K562 (cell line): ENCODE data around the gene PIH1D1. TPM values are rescaled to one million over a fixed set of nuclear protein-coding genes. Genes with fewer than 3 reads are reported as not detected.
"Not testable (repeated sequence)": the region's sequence is repeated elsewhere in the genome, so short reads cannot be mapped to it uniquely, and the experiment has no call there.

ENCODE experiments used
- ATAC-seq: fragments of 200-7000 bp; cut with Tn5 transposase; 3 replicates; pipeline ENCODE4 v1.9.1; 2020; ENCODE audit warnings: moderate library complexity
- BruUV-seq: library from RNA; stranded (reverse); fragments of 400-500 nt; replicated peaks from 2 replicates; lab custom pipeline; 2021; lab: Mats Ljungman, UMichigan
- CTCF ChIA-PET: fragments of 300-600 bp; formaldehyde crosslinking; extraction: SDS; loops from one replicate; lab custom pipeline; 2021; ENCODE audit warnings: low intra/inter-chr PET ratio; lab: Yijun Ruan, JAX
- POLR2A ChIA-PET: fragments of 300-600, 350-650 bp; sonication (Branson Sonifier 250); formaldehyde crosslinking; extraction: SDS; loops from one replicate; lab custom pipeline; 2021; ENCODE audit warnings: antibody characterized with exemption, inconsistent platforms; lab: Yijun Ruan, JAX
- DNase-seq, 4 experiments: peaks; one replicate each; pipeline versions ENCODE4 v3.0.0 to v3.0.0-alpha.2; 2011 to 2018; ENCODE audit warnings: low spot score in 3 of 4, mixed read lengths in 3 of 4; ENCODE audit errors: extremely low read depth in 1 of 4
- FAIRE-seq: peaks from 2 replicates; lab custom pipeline; 2011; peaks lifted over from hg19 to GRCh38; lab: Jason Lieb, UNC
- H2AFZ ChIP-seq: 2 replicates; pipeline ENCODE4 v1.6.0; 2011; ENCODE audit warnings: low read depth, low read length, control low read depth, inconsistent platforms
- H3K27ac ChIP-seq: fragments of 200-600 bp; 3 replicates; pipeline ENCODE4 v1.8.0; 2011; ENCODE audit warnings: low read depth, mild to moderate bottlenecking, control low read depth, inconsistent platforms, low read length, moderate library complexity, mixed read lengths; ENCODE audit errors: extremely low read depth
- H3K27me3 ChIP-seq, 2 experiments: fragments of 300-600 bp in 1 of 2; 2 replicates in 1 of 2; 3 replicates in 1 of 2; pipeline versions ENCODE4 v1.6.0 to v1.8.0; 2011; ENCODE audit warnings: inconsistent platforms in 2 of 2, low read length in 2 of 2, mild to moderate bottlenecking in 1 of 2, mixed read lengths in 1 of 2, moderate library complexity in 1 of 2; ENCODE audit not compliant: control insufficient read depth in 2 of 2, insufficient read depth in 2 of 2
- H3K36me3 ChIP-seq: fragments of 300-600 bp; 3 replicates; pipeline ENCODE4 v1.8.0; 2011; ENCODE audit warnings: mild to moderate bottlenecking, low read length, inconsistent platforms; ENCODE audit not compliant: control insufficient read depth, insufficient read depth
- H3K4me1 ChIP-seq, 2 experiments: fragments of 200-600 bp in 1 of 2; replicated peaks in 1 of 2; 2 replicates in 1 of 2; 3 replicates in 1 of 2; pipeline versions ENCODE4 v1.5.1 to v1.8.0; 2011; ENCODE audit warnings: inconsistent platforms in 2 of 2, low read length in 2 of 2, mild to moderate bottlenecking in 1 of 2, mixed read lengths in 1 of 2, moderate library complexity in 1 of 2; ENCODE audit not compliant: control insufficient read depth in 2 of 2, insufficient read depth in 2 of 2
- H3K4me2 ChIP-seq: 2 replicates; pipeline ENCODE4 v1.6.1; 2011; ENCODE audit warnings: low read length, control low read depth, inconsistent platforms, mixed read lengths; ENCODE audit not compliant: insufficient read depth
- H3K4me3 ChIP-seq: fragments of 200-600 bp; sonication (generic), shearing (Covaris generic); 2 replicates; pipeline ENCODE4 v1.5.1; 2016; ENCODE audit warnings: control low read depth, inconsistent platforms
- H3K79me2 ChIP-seq: fragments of 200-600 bp; 3 replicates; pipeline ENCODE4 v1.8.0; 2011; ENCODE audit warnings: low read length, inconsistent platforms; ENCODE audit not compliant: control insufficient read depth, insufficient read depth
- H3K9ac ChIP-seq, 2 experiments: 2 replicates each; pipeline versions ENCODE4 v1.6.0 to v1.6.1; 2011; ENCODE audit warnings: low read depth in 2 of 2, low read length in 2 of 2, control low read depth in 1 of 2, inconsistent platforms in 1 of 2, mild to moderate bottlenecking in 1 of 2, mixed read lengths in 1 of 2; ENCODE audit not compliant: insufficient read depth in 1 of 2
- H3K9me1 ChIP-seq: one replicate; pipeline ENCODE4 v1.6.0; 2011; ENCODE audit warnings: inconsistent platforms, mild to moderate bottlenecking, low read length, moderate library complexity; ENCODE audit not compliant: control insufficient read depth, insufficient read depth
- H3K9me3 ChIP-seq: replicated peaks from 2 replicates; pipeline ENCODE4 v1.5.1; 2011; ENCODE audit warnings: low read depth, low read length, inconsistent platforms; ENCODE audit not compliant: control insufficient read depth, insufficient read depth
- H4K20me1 ChIP-seq: replicated peaks from 2 replicates; pipeline ENCODE4 v1.6.1; 2011; ENCODE audit warnings: low read length, inconsistent platforms, mixed read lengths; ENCODE audit not compliant: control insufficient read depth, insufficient read depth
- HCFC1 ChIP-seq: IDR thresholded peaks from 2 replicates; pipeline ENCODE4 v1.6.1; 2012; ENCODE audit warnings: low read depth, low read length, improper control_type of control experiment
- SPI1 ChIP-seq: IDR thresholded peaks from 2 replicates; pipeline ENCODE4 v1.6.1; 2011; ENCODE audit warnings: low read depth, low read length, control low read depth, borderline replicate concordance
- YY1 ChIP-seq, 3 experiments: IDR thresholded peaks; 2 replicates each; pipeline ENCODE4 v1.6.1; 2011; ENCODE audit warnings: low read length in 2 of 3, mild to moderate bottlenecking in 2 of 3, moderate library complexity in 2 of 3, borderline replicate concordance in 1 of 3, control low read depth in 1 of 3, low read depth in 1 of 3; ENCODE audit not compliant: insufficient read depth in 3 of 3, insufficient replicate concordance in 2 of 3, control insufficient read depth in 1 of 3, insufficient read length in 1 of 3; ENCODE audit errors: extremely low read depth in 1 of 3
- whole genome bisulfite sequencing: fragments of 100-300 bp; shearing (Covaris generic); methylation state at CpG from one replicate; pipeline ENCODE4 v1.1.6; 2016; ENCODE audit warnings: low coverage, mixed read lengths; ENCODE audit not compliant: insufficient coverage; ENCODE audit errors: missing lambda C conversion rate; 5-methylcytosine and 5-hydroxymethylcytosine counted together
- in situ Hi-C: fragments of 300-500 bp; cut with MboI; formaldehyde crosslinking; loops from 4 replicates; pipeline ENCODE4 v1.15.0; 2018; ENCODE audit warnings: inconsistent platforms, mixed read lengths
- intact Hi-C: fragments of 100-400 bp; cut with micrococcal nuclease; formaldehyde crosslinking; loops from 2 replicates; pipeline ENCODE4 v1.14.2; 2022
- polyA plus RNA-seq, 8 experiments: library from polyadenylated mRNA; depleted of rRNA in 4 of 8; stranded (reverse) in 5 of 8; unstranded in 3 of 8; fragments of >200 nt; fragmentation: Nextera tagmentation in 2 of 8; fragmentation: Illumina TruSeq in 1 of 8; extraction: Ambion mirVana in 2 of 8; extraction: Trizol in 1 of 8; gene quantifications; 2 replicates each; pipeline versions ENCODE4 v1.2.1 to v1.2.3, GENCODE V29; 2011 to 2014; ENCODE audit warnings: inconsistent platforms in 1 of 8, missing spikeins in 1 of 8
- total RNA-seq, 7 experiments: library from RNA; depleted of rRNA in 6 of 7; stranded (reverse); fragments of >200 nt in 6 of 7; fragmentation: Illumina TruSeq in 2 of 7; extraction: Trizol in 2 of 7; gene quantifications; 2 replicates each; pipeline versions ENCODE4 v1.2.1 to v1.2.3, GENCODE V29; 2011 to 2021; ENCODE audit warnings: low replicate concordance in 1 of 7

The PIH1D1 gene
- total and polyA plus RNA-seq, 9 of the 15 experiments (the other 6 are each of a cell fraction or from before 2014, with no cell fraction given): 26.5 to 224 (median 137) TPM

DNA sequence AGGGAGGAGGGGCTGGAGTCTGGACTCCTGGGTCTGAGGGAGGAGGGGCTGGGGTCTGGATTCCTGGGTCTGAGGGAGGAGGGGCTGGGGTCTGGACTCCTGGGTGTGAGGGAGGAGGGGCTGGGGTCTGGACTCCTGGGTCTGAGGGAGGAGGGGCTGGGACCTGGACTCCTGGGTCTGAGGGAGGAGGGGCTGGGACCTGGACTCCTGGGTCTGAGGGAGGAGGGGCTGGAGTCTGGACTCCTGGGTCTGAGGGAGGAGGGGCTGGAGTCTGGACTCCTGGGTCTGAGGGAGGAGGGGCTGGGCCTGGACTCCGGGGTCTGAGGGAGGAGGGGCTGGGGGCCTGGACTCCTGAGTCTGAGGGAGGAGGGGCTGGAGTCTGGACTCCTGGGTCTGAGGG is 9.5 kb upstream of the PIH1D1 start:
- H3K27ac ChIP-seq, H3K9me3 ChIP-seq, POLR2A ChIA-PET, H2AFZ ChIP-seq, H3K4me3 ChIP-seq, intact Hi-C loops, H3K79me2 ChIP-seq, H3K9me1 ChIP-seq, ATAC-seq, DNase-seq, H3K9ac ChIP-seq, BruUV-seq, FAIRE-seq, CTCF ChIA-PET, H3K4me2 ChIP-seq, H4K20me1 ChIP-seq, in situ Hi-C loops, H3K27me3 ChIP-seq: not testable (repeated sequence)
- Histone ChIP-seq H3K36me3 (peaks cover 52% of the 10 kb centered on the region; the same call in 2 of the 3 replicates), H3K4me1 (peaks cover 0 to 19% of the 10 kb centered on the region in 2 experiments; a peak in 4 of 5 replicates)
- WGBS: no CpG with 5 or more reads among the region's 1 CpG

DNA sequence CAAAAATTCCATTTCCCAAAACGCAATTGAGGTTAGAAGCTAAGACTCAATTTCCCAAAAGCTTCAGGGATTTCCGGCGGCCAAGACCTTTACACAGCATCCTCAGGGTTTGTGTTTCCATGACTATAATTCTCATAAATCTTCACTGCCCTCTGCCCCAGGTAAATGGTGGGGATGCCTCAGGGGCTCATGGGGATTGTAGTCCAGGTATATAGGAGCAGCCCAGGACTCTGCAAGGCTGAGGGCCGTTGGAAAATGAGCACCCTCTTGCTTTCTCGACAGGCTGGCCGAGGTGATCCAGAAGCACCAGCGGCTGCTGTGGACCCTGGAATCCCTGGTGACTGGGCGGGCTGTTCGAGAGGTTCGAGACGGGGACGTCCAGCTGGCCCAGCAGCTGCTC is 7.8 kb upstream of the PIH1D1 start:
- H3K9ac ChIP-seq: peak overlapping the region in 1 of 2 experiments; percentile 65; a peak in 2 of 4 replicates
- POLR2A ChIA-PET: no interaction called here
- TF ChIP-seq SPI1 (no peak), YY1 (IDR thresholded peaks at IDR 0.05; ENCODE audit: borderline replicate concordance in 1 of 3, control insufficient read depth in 1 of 3, extremely low read depth in 1 of 3, insufficient read depth in 3 of 3, insufficient read length in 1 of 3, insufficient replicate concordance in 2 of 3, low read depth in 1 of 3, low read length in 2 of 3) (peak in 1 of 3 experiments; percentile 16), HCFC1 (0 out of 2 replicates have a peak, but pooled peaks have one; percentile 19)
- TF ChIP-seq, all 486 proteins: peak for 2
- in situ Hi-C loops: no loop called here
- no peak overlapping the region for H2AFZ ChIP-seq
- H3K4me1 ChIP-seq: peaks cover 0 to 19% of the 10 kb centered on the region in 2 experiments; a peak in 4 of 5 replicates
- peaks cover 20% of the 10 kb centered on the region for H3K79me2 ChIP-seq
- no peak overlapping the region for H3K4me3 ChIP-seq
- H3K9me3 ChIP-seq: no peaks in the 10 kb centered on the region
- CTCF ChIA-PET: no interaction called here
- 96% methylated on average over 12 of the region's 12 CpGs for WGBS
- H3K9me1 ChIP-seq: no peaks in the 10 kb centered on the region
- no TSS peak for BruUV-seq
- peaks cover 45% of the 10 kb centered on the region; the same call in 2 of the 3 replicates for H3K36me3 ChIP-seq
- H3K4me2 ChIP-seq: no peak overlapping the region
- H3K27ac ChIP-seq: no peak overlapping the region
- no peaks in the 10 kb centered on the region for H4K20me1 ChIP-seq
- DNase-seq (no peak), ATAC-seq (0 out of 3 replicates have a peak, but pooled peaks have one; percentile 46), FAIRE-seq (no peak)
- no peaks in the 10 kb centered on the region for H3K27me3 ChIP-seq
- intact Hi-C loops: no loop called here
